Measurements from ENCODE around the gene C16orf92.

Gene C16orf92

DNA sequence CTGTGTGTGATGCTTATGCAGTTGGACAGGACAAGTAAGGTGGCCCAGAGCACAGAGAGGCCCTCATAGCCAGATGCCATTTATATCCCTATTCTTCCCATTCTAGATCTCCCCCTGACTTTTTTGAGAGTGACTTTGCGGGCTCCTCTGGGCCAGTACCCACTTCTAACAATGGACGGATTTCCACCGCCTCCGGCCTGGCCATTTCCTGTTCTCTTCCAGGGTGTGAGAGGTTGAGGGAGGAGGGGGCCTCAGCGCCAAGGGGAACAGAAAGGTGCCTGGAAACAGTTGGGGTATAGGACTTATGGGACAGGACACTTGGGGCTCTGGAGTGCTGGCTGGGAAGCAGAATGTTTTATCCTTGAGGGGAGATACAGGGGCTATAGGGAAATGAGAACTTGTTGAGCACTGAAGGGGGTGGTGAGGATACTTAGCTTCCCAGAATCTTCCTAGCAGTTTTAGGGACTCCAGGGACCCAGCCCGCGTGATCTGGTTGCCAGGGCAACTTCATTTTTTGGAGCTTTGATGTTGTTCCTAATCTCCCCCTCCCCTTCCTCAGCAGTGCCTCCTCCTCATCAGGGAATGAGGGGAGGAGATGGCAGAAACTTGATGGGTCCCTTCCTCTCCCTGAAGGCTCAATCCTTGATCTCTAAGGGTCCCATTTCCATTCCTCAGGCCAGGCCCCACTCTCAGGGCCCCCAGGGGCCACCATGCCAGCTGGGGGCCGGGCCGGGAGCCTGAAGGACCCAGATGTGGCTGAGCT lies 45.8 kb upstream of the C16orf92 start:
- no peak overlapping the region for H3K4me3 ChIP-seq (ENCODE audit: low read depth, low read length)
- TF ChIP-seq, protein P1, sequence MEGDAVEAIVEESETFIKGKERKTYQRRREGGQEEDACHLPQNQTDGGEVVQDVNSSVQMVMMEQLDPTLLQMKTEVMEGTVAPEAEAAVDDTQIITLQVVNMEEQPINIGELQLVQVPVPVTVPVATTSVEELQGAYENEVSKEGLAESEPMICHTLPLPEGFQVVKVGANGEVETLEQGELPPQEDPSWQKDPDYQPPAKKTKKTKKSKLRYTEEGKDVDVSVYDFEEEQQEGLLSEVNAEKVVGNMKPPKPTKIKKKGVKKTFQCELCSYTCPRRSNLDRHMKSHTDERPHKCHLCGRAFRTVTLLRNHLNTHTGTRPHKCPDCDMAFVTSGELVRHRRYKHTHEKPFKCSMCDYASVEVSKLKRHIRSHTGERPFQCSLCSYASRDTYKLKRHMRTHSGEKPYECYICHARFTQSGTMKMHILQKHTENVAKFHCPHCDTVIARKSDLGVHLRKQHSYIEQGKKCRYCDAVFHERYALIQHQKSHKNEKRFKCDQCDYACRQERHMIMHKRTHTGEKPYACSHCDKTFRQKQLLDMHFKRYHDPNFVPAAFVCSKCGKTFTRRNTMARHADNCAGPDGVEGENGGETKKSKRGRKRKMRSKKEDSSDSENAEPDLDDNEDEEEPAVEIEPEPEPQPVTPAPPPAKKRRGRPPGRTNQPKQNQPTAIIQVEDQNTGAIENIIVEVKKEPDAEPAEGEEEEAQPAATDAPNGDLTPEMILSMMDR (IDR thresholded peaks at IDR 0.05; ENCODE audit: borderline replicate concordance, insufficient read depth, low read depth, low read length): no peak

- TF ChIP-seq, protein P1 (IDR thresholded peaks at IDR 0.05; ENCODE audit: borderline replicate concordance, insufficient read depth, low read depth, low read length): no peak
- no peak overlapping the region for H3K4me3 ChIP-seq (ENCODE audit: low read depth, low read length)
Observed at GRCh38 chr16:29978081-29978480, 44.9 kb upstream of the C16orf92 start.

DNA sequence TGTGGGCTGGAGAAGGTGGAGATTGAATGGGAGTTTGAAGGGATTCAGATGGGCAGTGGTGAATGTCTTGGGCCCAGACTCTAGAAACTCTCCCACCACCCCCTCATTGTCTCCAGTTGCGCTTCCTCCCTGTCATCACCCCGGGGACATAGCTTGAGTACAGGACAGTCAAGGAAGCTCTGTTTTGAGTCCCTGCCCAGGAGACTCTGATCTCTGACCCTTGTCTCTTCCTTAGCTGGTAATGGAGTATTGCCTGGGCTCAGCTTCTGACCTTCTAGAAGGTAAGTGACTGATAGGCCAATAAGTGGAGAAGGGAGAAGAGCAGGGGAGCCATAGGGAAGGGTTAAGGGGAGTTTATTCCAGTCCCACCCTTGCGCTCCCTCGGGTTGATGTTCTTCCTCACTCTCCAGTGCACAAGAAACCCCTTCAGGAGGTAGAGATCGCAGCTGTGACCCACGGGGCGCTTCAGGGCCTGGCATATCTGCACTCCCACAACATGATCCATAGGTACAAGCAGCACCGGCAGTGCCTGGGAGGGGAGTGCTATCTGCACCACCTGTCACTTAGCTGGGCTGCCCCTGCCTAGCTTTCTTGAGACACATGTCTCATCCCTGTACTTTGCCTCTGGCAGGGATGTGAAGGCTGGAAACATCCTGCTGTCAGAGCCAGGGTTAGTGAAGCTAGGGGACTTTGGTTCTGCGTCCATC lies 44.3 kb upstream of the C16orf92 start:
- H3K4me3 ChIP-seq (ENCODE audit: low read depth, low read length): no peak overlapping the region
- TF ChIP-seq, protein P1 (IDR thresholded peaks at IDR 0.05; ENCODE audit: borderline replicate concordance, insufficient read depth, low read depth, low read length): no peak

- H3K4me3 ChIP-seq (ENCODE audit: low read depth, low read length): no peak overlapping the region
- TF ChIP-seq, protein P1 (IDR thresholded peaks at IDR 0.05; ENCODE audit: borderline replicate concordance, insufficient read depth, low read depth, low read length): no peak
Observed at GRCh38 chr16:29982560-29983419, 40.2 kb upstream of the C16orf92 start.

GRCh38 chr16:29983420-29984136 lies 39.4 kb upstream of the C16orf92 start:
- H3K4me3 ChIP-seq (ENCODE audit: low read depth, low read length): no peak overlapping the region
- TF ChIP-seq, protein P1 (IDR thresholded peaks at IDR 0.05; ENCODE audit: borderline replicate concordance, insufficient read depth, low read depth, low read length): no peak

DNA sequence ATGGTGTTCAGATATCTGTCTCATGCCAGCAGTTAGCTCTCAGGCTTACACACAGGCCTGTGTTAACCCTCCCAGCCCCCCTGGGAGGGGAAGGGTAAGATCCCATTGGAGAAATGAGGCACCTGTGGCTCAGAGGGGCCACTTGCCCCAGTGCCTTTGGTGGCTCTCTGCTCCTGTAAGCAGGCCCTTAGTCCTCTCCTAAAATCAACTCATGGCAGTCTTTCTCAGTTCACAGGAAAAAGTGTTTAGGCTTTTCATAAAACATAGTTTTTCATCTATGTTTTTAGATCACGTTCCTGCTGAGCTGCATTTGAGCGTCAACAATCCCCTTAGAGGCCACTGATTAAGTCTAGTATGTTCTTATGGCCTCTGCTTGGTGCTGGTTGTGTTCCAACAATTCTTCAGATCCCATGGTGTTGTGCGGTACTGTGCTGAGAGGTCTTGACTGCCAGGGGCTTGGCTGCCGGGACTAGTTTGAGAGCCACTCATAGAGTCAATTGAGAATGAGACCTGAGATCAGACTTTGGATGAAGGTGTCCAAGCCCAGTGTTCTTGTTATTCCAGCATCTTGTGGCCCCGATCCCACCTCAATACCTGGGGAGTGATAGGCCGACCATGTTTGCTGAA lies 38.7 kb upstream of the C16orf92 start:
- H3K4me3 ChIP-seq (ENCODE audit: low read depth, low read length): no peak overlapping the region
- TF ChIP-seq, protein P1 (IDR thresholded peaks at IDR 0.05; ENCODE audit: borderline replicate concordance, insufficient read depth, low read depth, low read length): no peak
